ENCODE measurements around the gene FXR2.

FXR2 gene

DNA sequence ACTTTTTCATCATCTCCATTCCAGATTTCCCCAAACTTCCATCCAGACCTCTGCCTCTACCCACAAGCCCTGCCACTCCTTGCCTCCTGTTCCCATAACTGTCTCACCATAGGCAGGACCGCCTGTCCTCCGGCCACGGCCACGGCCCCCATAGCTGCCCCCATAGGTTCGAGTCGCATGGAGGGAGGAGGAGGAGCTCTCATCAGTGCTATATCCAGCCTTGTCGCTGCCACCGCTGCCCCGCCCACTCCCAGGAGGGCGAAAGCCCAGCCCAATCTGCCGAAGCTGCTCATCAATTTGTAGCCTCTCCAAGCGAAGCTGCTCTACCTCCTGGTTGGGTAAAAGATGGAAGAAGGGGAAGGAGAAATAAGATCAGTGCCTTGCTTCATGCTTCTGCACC is 21.4 kb downstream of the FXR2 start:
- no peak for DNase-seq (ENCODE audit: extremely low read depth, insufficient read length)
- TF ChIP-seq CTCF (IDR thresholded peaks at IDR 0.05; ENCODE audit: insufficient read depth, low read length, poor library complexity, severe bottlenecking) = no peak
- Histone ChIP-seq H3K27me3 (replicated peaks; ENCODE audit: control insufficient read depth, insufficient read depth, low read length) (no peaks in the 10 kb centered on the region), H3K36me3 (ENCODE audit: control insufficient read depth, insufficient read depth, low read length) (peaks cover 36% of the 10 kb centered on the region), H3K4me3 (replicated peaks; ENCODE audit: low read depth, low read length) (no peak overlapping the region)

GRCh38 chr17:7592422-7593021 is 22.2 kb downstream of the FXR2 start:
- no peak for DNase-seq (ENCODE audit: extremely low read depth, insufficient read length)
- Histone ChIP-seq H3K4me3 (replicated peaks; ENCODE audit: low read depth, low read length) (no peak overlapping the region), H3K36me3 (ENCODE audit: control insufficient read depth, insufficient read depth, low read length) (peaks cover 38% of the 10 kb centered on the region), H3K27me3 (replicated peaks; ENCODE audit: control insufficient read depth, insufficient read depth, low read length) (no peaks in the 10 kb centered on the region)
- no peak for TF ChIP-seq CTCF (IDR thresholded peaks at IDR 0.05; ENCODE audit: insufficient read depth, low read length, poor library complexity, severe bottlenecking)

DNA sequence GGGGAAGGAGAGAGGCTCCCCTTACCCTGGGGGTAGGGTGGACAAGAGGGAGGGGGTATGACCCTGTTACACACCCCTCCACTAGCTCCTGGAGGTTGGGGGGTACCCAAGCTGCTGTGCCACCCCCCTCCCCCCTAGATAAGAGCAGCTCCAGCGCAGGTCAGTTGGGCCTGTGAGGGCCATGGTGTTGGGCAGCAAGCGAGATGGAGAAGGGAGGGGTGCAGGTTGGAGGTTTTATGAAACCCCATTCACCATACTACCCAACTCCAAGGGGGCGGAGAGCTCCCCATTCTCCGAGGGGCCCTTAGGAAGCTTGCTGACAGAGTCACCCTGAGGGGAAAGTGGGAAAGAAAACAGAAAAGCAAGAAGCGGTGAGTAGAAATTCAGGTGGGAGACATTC is 23.1 kb downstream of the FXR2 start:
- H3K4me3 ChIP-seq (replicated peaks; ENCODE audit: low read depth, low read length) = no peak overlapping the region
- no peaks in the 10 kb centered on the region for H3K27me3 ChIP-seq (replicated peaks; ENCODE audit: control insufficient read depth, insufficient read depth, low read length)
- peaks cover 41% of the 10 kb centered on the region for H3K36me3 ChIP-seq (ENCODE audit: control insufficient read depth, insufficient read depth, low read length)
- TF ChIP-seq CTCF (IDR thresholded peaks at IDR 0.05; ENCODE audit: insufficient read depth, low read length, poor library complexity, severe bottlenecking) = no peak
- no peak for DNase-seq (ENCODE audit: extremely low read depth, insufficient read length)

DNA sequence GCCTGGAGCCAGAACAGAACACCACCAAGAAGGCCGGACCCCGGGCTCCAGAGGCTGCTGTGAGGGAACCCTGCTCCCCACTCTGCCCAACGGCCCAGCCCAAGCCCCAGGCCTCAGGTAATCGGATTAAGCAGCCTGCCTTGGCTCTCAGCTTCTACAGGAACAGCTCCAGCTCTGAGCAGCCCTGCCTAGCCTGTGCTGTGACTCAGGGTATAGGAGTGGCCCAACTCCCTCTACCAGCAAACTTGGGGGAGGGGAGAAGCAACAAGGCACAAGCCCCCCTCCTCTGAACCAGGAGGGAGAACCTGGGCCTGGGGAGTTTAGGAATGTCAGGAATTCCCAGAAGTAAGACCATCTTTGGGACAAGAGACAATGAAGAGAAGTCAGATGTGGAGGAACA is 24.0 kb downstream of the FXR2 start:
- no peak for DNase-seq (ENCODE audit: extremely low read depth, insufficient read length)
- H3K4me3 ChIP-seq (replicated peaks; ENCODE audit: low read depth, low read length) = no peak overlapping the region
- H3K36me3 ChIP-seq (ENCODE audit: control insufficient read depth, insufficient read depth, low read length) = peaks cover 40% of the 10 kb centered on the region
- TF ChIP-seq CTCF (IDR thresholded peaks at IDR 0.05; ENCODE audit: insufficient read depth, low read length, poor library complexity, severe bottlenecking) = no peak
- no peaks in the 10 kb centered on the region for H3K27me3 ChIP-seq (replicated peaks; ENCODE audit: control insufficient read depth, insufficient read depth, low read length)

- peaks cover 34% of the 10 kb centered on the region for H3K36me3 ChIP-seq (ENCODE audit: control insufficient read depth, insufficient read depth, low read length)
- no peak for DNase-seq (ENCODE audit: extremely low read depth, insufficient read length)
- no peaks in the 10 kb centered on the region for H3K27me3 ChIP-seq (replicated peaks; ENCODE audit: control insufficient read depth, insufficient read depth, low read length)
- H3K4me3 ChIP-seq (replicated peaks; ENCODE audit: low read depth, low read length) = no peak within 1 kb of the TSS
- no peak for TF ChIP-seq CTCF (IDR thresholded peaks at IDR 0.05; ENCODE audit: insufficient read depth, low read length, poor library complexity, severe bottlenecking)
These were observed 24.6 kb downstream of the FXR2 start, which contains the start of gene SOX15 for GRCh38 chr17:7589891-7590691. Gene SOX15, minus strand, starts transcription at chr17:7590094. Its CDS starts 418 bp downstream, at chr17:7589676.
